GM12801 (cell line): ENCODE data around the gene NOSIP.

Experiments
- TF ChIP-seq, protein P1 (sequence below): IDR thresholded peaks from one replicate; pipeline ENCODE4 v1.5.1; 2011; ENCODE audit warnings: control low read depth; ENCODE audit not compliant: insufficient read length; ENCODE audit errors: extremely low read depth

The NOSIP gene

DNA sequence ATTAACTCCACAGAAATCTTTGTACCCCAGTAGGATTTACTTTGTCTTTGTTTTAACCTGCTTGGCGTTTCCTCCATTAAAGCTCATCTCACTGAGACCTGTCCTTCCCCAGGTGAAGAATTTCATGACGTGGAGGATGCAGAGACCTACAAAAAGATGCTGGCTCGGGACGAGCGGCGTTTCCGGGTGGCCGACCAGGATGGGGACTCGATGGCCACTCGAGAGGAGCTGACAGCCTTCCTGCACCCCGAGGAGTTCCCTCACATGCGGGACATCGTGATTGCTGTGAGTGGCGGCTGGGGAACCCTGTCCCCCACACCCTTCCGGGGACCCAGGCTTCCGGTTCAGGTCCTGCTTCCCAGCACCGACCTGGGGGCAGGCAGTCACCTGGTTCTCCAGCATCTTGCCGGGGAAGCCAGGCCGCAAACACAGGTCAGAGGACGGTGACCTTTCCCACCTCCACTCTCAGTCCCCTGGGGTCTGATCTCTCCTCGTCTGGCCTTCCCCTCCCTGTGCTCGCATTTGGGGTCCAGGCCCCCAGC, 43.4 kb downstream of the NOSIP start:
- TF ChIP-seq, protein P1, sequence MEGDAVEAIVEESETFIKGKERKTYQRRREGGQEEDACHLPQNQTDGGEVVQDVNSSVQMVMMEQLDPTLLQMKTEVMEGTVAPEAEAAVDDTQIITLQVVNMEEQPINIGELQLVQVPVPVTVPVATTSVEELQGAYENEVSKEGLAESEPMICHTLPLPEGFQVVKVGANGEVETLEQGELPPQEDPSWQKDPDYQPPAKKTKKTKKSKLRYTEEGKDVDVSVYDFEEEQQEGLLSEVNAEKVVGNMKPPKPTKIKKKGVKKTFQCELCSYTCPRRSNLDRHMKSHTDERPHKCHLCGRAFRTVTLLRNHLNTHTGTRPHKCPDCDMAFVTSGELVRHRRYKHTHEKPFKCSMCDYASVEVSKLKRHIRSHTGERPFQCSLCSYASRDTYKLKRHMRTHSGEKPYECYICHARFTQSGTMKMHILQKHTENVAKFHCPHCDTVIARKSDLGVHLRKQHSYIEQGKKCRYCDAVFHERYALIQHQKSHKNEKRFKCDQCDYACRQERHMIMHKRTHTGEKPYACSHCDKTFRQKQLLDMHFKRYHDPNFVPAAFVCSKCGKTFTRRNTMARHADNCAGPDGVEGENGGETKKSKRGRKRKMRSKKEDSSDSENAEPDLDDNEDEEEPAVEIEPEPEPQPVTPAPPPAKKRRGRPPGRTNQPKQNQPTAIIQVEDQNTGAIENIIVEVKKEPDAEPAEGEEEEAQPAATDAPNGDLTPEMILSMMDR = no peak

DNA sequence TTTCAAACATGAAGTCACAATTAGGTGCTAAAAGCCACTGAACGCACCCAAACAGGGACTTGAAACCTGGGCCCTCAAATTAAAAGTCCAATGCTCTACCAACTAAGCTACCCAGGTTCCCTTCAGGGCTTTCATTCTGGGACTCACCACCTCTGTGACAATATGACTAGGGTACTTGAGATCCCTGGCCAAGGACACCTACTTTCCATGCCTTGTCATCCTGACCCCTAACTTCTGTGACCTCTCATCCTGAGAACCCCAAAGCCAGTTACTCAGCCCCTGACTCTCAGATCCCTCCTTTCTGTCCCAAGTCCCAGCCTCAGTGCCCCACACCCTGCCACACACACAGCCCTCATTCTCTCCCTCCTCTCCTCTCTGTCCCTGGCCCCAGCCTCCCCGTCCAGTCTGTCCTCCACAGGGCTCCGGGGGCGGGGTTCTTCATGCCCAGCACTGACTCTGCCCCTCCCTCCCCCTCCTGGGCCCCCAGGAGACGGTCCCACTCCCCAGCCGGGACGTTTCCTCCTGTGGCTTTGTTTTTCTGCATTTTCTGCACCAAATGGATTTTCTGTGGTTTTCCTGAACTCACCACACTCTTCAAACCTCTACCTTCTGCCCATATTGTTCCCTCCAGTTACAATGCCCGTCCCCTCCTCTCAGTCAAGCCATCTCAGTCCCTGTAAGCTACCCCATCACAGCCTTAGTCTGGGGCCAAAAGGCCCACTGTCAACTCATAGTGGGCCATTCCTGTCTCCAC, 45.5 kb downstream of the NOSIP start:
- TF ChIP-seq, protein P1 = no peak

DNA sequence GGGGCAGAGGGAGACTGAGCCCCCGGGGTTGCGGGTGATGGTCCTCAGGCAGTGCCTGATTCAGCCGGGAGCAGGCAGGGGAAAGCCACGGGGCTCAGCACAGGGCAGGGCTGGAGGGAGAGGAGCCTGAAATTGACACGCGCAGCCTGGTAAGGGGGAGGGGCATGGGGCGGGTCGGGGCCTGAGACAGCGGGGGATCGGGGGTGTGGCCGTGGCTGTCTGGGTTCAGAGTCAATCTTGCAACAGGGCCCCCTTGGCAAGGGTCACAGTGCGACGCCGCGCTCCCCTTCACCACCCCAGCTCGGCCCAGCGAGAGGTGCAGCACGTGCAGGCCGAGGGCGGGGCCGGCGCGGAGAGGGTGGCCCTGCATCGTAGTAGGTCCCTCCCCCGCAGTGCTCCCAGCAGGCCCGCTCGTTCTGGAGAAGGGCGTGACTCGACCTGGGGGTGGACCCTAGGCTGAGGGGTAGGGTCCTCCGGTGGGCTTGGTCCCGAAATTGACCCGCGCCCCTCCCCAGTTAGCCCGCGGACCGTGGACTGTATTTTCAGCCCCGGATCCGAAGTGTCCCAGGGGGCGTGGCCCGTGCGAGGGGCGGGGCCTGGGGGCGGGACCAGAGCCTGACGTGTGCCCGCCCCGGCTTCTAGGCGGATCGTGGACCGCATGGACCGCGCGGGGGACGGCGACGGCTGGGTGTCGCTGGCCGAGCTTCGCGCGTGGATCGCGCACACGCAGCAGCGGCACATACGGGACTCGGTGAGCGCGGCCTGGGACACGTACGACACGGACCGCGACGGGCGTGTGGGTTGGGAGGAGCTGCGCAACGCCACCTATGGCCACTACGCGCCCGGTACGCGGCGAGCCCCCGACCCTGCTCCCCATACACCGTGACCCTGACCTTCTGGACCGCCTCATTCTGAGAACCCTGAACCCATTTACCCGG, 46.5 kb downstream of the NOSIP start:
- TF ChIP-seq, protein P1 = no peak

DNA sequence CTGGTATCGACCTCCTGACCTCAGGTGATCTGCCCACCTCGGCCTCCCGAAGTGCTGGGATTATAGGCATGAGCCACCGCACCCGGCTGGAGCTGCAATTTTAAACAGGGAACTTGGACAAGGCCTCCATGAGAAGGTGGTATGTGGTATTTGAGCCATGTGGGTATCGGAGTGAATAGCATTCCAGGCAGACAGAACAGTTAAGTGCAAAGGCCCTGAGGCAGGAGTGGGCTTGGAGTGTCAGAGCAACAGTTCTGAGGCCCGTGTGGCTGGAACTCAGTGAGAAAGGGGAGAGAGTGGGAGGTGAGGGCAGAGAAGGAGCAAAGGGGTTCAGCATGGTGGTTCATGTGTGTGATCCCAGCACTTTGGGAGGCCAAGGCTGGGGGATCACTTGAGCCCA, 49.6 kb downstream of the NOSIP start:
- TF ChIP-seq, protein P1 = no peak

DNA sequence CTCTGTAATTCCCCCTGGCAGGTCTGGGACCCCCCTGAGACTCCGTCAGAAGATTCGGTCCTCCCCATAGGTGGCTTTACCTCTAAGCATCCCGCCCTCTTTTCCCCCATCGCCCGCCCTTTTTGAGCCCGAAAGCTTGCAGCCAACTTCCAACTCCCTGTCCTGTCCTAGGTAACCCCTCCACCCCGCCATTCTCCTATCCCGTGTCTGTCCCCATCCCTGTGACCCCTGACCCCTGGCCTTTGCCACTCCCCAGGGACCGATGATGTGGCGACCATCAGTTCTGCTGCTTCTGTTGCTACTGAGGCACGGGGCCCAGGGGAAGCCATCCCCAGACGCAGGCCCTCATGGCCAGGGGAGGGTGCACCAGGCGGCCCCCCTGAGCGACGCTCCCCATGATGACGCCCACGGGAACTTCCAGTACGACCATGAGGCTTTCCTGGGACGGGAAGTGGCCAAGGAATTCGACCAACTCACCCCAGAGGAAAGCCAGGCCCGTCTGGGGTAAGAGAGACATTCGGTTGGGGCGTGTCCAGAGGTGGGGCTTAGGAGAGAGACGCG, 52.1 kb downstream of the NOSIP start:
- TF ChIP-seq, protein P1 = no peak

DNA sequence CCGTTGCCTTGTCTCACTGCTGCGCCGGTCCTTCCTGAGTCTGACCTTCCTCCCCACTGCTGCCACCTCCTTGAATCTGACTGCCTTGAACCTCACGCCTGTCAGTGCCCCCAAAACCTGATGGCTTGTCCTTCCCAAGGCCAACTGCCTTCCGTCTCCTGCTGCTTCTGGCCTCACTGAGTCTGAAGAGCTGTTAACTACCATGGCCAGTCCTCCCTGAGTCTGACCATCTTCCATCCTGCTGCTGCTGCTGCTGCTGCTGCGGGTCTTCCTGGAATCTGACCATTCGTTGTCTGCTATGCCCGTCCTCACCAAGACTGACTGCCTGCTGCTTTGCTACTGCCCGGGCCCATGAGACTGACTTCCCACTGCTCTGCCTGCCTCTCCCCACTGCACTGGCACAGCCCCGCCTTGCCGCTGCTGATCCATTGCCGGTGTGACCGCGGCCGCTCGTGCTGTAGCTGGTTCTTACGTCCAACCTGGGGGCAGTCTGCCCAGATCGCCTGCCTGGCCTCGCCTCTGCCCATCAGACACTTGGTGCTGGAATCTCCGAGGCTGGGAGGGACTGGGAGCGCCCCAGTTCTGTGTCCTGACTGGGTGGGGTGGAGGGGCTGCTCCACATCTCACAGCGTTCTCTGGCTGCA, 55.4 kb downstream of the NOSIP start:
- TF ChIP-seq, protein P1 = no peak
